DMS53 treated with DMSO at 0.1 percent for 48 hours (cell line): ENCODE results near the gene SLC16A12.
"Not testable (repeated sequence)": the region's sequence is repeated elsewhere in the genome, so short reads cannot be mapped to it uniquely, and the experiment has no call there.

ENCODE experiments used
- DNase-seq: peaks from one replicate; lab custom pipeline; 2025; ENCODE audit not compliant: unreplicated experiment; lab: John Stamatoyannopoulos, UW

SLC16A12 gene

GRCh38 chr10:89426230-89426868, 109.0 kb downstream of the SLC16A12 start:
- peak; percentile 52 for DNase-seq

GRCh38 chr10:89425000-89425399, 110.4 kb downstream of the SLC16A12 start:
- no peak for DNase-seq

GRCh38 chr10:89421018-89421476, 114.3 kb downstream of the SLC16A12 start:
- DNase-seq, result no peak

- DNase-seq, result no peak
Observed at GRCh38 chr10:89419548-89419947, 115.8 kb downstream of the SLC16A12 start.

- no peak for DNase-seq
Observed at GRCh38 chr10:89416465-89416864, 118.9 kb downstream of the SLC16A12 start.

GRCh38 chr10:89414879-89415821, 120.2 kb downstream of the SLC16A12 start:
- DNase-seq, result peak; percentile 24

- DNase-seq, result peak; percentile 59
Observed at GRCh38 chr10:89414146-89414878, 121.1 kb downstream of the SLC16A12 start, which contains the start of gene IFIT5. TSS of gene IFIT5 (plus strand) at chr10:89414568. CDS start at chr10:89414799, 231 bp downstream.

GRCh38 chr10:89413398-89413912, 121.9 kb downstream of the SLC16A12 start:
- no peak for DNase-seq

- not testable (repeated sequence) for DNase-seq
Observed at GRCh38 chr10:89412276-89412675, 123.1 kb downstream of the SLC16A12 start.

GRCh38 chr10:89411135-89411534, 124.3 kb downstream of the SLC16A12 start:
- DNase-seq, result not testable (repeated sequence)

GRCh38 chr10:89410551-89410950, 124.8 kb downstream of the SLC16A12 start:
- not testable (repeated sequence) for DNase-seq

GRCh38 chr10:89409282-89409681, 126.1 kb downstream of the SLC16A12 start:
- DNase-seq, result not testable (repeated sequence)

GRCh38 chr10:89407792-89408191, 127.6 kb downstream of the SLC16A12 start:
- not testable (repeated sequence) for DNase-seq

- DNase-seq, result not testable (repeated sequence)
Observed at GRCh38 chr10:89406178-89406577, 129.2 kb downstream of the SLC16A12 start.

GRCh38 chr10:89404104-89405047, 131.0 kb downstream of the SLC16A12 start:
- DNase-seq, result no peak

- DNase-seq, result no peak
Observed at GRCh38 chr10:89403043-89403442, 132.4 kb downstream of the SLC16A12 start.

GRCh38 chr10:89399956-89400355, 135.4 kb downstream of the SLC16A12 start:
- DNase-seq, result no peak

GRCh38 chr10:89398003-89398749, 137.2 kb downstream of the SLC16A12 start:
- no peak for DNase-seq

GRCh38 chr10:89395141-89395540, 140.3 kb downstream of the SLC16A12 start:
- DNase-seq, result no peak
